H54 (cell line): ENCODE data around the gene NRXN2.

Experiments used
- DNase-seq: peaks from one replicate; pipeline ENCODE4 v3.0.0; 2011; ENCODE audit warnings: low spot score, mixed read lengths; ENCODE audit not compliant: insufficient read length
- FAIRE-seq: peaks from 3 replicates; lab custom pipeline; 2011; peaks lifted over from hg19 to GRCh38; lab: Jason Lieb, UNC
- POLR2A ChIP-seq: IDR thresholded peaks from 2 replicates; pipeline ENCODE4 v1.6.1; 2011; ENCODE audit warnings: low read depth, mild to moderate bottlenecking, low read length

NRXN2 gene

DNA sequence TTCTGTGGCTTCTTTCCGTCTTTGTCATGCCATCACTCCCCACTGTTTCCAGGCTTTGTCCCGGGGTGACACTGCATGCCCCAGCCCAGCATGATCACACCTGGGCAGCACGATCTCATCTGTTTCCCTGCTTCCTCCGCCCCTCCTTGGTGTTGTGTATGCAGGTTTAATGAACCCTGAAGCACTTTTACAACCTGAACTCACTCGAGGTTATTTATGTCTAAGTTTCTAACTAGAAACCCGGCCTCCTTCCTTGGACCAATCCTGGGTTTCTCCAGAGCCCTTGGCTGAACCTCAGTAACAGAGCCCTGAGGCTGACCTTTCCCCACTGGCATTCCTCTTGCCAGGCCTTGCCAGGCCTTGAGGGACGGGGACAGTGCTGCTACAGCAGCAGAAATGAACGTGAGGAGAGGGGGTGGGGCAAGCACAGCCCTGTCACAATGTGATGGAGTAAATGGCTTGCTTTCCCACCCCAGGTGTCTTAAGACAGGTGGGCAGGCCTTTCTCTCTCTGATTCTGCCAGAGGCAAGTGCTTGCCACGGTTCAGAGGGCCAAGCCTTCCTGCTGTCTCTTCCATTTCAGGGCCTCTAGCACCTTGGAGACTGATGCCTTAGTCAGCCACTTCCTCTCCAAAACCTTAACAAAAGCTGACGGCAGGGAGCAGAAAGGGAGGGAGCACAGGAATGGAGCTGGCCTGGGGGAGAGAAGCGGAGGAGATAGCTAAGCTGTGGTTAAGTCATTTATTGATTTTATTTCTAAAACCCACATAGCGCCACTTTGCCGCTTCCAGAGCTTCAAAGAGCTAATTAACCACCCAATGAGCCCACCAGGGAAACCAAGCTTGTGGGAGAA is 39.9 kb upstream of the NRXN2 start:
- FAIRE-seq (no peak), DNase-seq (no peak)
- TF ChIP-seq POLR2A: no peak

DNA sequence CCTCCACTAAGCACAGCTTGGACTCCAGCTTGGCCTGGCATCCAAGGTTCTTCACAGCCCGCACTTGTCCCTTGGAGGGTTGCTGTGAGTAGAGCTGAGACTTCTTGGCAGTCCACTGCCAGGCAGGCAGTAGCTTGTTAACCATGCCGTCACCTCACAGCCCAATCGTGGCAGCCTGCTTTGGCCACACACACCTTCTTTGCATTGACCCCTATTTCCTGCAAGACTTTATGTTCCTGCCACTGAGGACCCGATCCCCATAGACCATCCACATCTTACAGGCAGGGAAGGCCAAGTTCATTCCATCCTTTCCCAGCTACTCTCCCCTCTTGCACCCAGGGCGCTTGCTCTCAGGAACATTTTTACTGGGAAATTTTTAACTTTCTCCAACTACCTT is 39.3 kb upstream of the NRXN2 start:
- DNase-seq: no peak
- no peak for FAIRE-seq

DNA sequence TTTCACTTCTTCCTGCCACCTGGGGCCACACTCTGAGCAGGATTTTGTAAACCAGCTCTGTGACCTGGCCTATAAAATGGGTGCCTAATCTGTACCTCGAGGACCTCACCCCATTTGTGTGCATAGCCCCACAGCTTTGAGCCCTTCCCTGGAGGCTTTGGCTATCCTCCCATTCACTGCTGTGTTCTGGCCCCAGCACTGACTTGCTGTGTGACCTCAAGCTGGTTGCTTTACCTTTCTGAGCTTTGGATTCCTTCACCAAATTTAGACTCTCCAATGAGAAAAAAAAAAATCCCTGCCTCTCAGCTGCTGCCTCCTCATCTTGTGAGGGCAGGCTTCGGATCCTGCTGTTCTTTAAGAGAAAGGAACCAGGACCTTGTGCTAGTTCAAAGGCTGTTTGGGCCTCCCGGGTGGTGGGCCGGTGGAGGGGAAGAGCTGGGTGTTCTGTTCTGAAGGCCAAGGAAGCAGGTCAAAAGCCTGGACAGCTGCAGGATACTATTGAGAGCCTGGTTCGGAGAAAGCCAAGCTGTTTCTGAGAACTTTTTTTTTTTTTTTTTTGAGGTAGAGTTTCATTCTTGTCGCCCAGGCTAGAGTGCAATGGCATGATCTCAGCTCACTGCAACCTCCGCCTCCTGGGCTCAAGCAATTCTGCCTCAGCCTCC is 37.9 kb upstream of the NRXN2 start:
- DNase-seq (no peak), FAIRE-seq (no peak)
- no peak for TF ChIP-seq POLR2A

More for the DNA sequence above, 39.3 kb upstream of the NRXN2 start:
- no peak for TF ChIP-seq POLR2A

DNA sequence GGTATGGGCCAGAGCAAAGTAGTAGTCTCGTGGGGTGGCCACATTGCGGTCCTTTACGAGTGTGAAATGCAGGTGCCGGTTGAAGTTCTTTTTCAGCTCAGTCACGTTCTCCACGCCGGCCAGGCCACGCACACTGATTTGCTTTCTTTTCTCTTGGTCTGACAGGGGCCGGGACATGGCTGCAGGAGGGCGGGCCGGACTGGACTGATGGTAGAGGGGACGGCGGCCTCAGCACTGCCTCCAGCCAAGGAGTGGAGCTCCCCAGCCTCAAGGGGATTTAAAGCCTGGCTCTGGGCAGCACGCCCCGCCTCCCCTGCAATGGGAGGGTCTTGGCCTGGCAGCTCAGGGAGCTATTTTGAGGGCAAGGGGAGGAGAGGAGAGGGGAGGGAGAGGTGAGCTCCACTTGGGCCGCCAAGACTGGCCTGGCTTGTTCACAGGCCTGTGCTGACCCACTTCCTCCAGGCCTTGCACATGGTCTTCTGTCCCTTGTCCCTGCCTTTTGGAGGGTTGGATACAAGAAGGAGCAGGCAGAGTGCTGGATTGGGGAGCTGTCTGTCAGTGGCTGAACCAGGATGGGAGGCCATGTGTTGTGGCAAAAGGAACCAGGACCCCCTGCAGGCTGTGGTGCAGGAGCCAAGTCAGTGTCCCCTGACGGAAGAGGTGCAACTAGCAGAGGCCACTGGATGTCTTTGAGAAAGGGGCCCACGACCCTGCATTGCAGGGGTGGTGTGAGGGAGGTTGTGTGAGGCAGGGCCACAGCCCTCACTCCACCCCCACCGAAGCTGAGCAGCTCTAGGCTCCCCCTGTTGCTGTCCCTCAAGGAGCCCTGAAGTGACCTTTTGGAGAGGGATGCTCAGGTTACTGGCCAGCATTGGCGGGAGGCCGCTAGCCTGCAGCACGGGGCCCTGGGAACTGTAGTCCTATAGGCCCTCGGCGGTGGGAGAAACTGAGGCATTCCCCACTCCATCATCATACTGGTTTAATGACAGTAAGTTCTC is 37.0 kb upstream of the NRXN2 start, which contains the start of gene PYGM:
Gene PYGM (minus strand): TSS at position 253 of the 998 bp plus-strand sequence. CDS start 76 bp downstream, at position 177.
- DNase-seq (no peak), FAIRE-seq (no peak)

DNA sequence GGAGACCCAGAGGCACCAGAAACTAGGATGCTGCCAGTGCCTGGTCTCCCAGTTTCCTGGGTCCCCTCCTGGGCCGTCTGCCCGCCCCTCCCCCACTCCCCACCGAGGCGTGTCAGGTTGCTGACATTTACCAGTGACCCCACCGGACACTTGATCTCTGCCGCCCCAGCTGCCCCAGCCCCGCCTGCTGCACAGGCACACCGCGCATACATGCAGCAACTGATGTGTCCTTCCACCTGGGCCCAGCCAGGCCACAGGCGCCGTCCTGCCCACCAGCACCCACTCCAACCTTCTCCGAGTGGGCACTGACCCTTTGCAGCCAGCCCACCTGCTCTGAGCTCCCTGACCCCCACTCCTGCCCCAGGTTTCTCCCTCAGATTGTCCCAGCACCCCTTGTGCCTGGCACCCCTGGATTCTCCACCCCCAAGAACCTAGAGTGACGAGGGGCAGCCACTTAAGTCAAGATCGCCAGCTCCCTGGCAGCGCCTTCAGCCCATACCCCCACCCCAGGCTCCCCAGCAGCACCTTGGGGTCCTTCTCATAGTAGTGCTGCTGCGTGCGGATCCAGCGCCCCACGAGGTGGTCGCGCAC is 36.2 kb upstream of the NRXN2 start:
- DNase-seq (no peak), FAIRE-seq (no peak)
- TF ChIP-seq POLR2A: no peak

More for the DNA sequence above, 37.0 kb upstream of the NRXN2 start, which contains the start of gene PYGM:
- no peak for TF ChIP-seq POLR2A

DNA sequence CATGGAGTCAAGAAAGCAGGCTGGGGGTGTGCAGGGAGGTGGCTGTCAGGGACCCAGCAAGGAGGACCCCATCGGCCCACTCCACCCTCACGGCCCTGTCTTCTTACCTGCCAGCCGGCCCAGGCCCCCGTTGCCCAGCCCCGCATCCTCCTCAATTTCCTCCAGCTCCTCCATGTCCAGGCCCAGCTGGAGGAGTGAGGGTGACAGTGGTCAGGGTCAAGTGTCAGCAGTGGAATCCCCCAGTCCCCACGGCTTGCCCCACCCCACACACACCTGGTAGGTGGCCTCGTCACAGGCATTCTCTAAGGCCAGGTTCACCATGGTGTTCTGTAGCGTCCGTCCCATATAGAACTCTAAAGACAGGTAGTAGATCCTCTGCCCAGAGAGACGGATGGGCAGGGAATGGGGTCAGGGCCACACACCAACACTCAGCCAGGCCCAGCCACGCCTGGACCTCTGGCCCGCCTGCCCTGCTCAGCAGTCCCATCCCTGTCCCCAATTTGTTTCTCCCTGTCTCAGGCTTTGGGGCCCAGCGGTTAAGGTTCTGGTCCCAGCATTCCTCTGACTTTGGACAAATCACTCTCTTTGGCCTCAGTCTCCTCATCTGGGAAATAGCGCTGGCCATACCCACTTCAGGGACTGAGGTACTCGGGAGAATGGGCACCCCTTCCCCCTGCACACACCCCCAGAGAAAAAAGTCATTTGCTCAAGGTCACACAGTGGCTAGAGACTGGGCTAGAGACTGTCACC is 35.5 kb upstream of the NRXN2 start:
- FAIRE-seq (no peak), DNase-seq (no peak)
- TF ChIP-seq POLR2A: no peak

DNA sequence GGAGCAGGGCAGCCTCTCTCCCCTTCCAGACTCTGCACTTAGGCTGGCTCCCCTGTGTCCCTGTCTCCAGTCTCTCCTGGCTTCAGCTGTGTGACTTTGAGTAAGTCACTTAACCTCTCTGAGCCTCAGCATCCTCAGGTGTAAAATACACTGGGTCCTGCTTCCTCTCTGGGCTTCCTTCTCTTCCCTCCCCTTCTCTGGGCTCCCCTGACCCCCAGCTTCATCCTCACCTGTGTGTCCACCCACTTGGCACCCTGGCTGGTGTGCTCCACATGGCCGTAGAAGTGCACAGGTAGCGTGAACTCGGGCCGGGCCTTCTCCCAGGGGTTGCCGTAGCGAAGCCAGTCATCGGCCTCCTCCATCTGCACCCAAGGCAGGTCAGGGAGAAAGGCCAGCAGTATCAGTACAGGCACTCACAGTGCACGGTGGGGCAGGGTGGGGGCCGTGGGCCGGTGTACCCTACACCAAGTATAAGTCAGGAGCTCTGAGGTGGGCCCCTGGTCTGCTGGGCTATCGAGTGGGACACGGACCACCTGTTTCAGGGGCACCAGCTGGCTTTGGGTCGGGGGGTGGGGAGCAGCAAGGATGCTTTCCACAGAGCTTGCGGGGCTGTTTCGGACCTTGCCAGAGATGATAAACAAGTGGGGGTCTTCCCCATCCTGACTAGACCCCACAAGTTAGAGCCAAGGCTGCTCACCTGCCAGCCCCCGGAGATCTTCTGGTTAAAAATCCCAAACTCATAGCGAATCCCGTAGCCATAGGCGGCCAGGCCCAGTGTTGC is 34.7 kb upstream of the NRXN2 start:
- TF ChIP-seq POLR2A: no peak
- FAIRE-seq: no peak
- DNase-seq: no peak

DNA sequence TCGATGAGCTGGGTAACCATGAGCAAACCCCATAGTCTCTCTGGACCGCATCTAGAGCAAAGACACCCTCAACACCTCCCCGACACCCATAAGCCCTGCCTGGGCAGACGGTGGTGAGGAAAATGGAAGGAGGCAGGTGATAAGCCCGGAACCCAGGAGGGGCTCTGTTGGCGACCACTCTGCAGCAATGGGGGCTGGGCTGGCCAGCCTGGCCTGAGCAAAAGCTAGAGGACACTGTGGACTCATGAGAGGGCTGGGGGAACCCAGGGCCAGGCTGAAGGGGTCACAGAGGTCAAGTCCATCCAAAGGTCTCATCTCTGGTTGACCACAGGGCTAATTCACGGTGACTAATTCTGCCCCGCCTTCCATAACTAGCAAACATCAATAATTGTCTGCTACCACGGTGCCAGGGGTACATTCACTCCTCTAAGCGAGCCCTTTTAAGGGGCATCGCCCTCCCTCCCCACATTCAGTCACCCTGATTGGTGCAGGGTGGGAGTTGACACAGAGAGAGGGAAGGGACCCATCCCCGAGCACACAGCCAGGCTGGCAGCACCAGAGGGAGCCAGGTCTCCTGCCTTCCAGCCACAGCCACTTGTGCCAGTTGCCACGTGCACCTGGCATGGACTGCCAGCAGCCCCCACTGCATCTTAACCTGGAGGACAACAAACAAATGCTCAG is 32.8 kb upstream of the NRXN2 start:
- no peak for TF ChIP-seq POLR2A
- FAIRE-seq (no peak), DNase-seq (no peak)

DNA sequence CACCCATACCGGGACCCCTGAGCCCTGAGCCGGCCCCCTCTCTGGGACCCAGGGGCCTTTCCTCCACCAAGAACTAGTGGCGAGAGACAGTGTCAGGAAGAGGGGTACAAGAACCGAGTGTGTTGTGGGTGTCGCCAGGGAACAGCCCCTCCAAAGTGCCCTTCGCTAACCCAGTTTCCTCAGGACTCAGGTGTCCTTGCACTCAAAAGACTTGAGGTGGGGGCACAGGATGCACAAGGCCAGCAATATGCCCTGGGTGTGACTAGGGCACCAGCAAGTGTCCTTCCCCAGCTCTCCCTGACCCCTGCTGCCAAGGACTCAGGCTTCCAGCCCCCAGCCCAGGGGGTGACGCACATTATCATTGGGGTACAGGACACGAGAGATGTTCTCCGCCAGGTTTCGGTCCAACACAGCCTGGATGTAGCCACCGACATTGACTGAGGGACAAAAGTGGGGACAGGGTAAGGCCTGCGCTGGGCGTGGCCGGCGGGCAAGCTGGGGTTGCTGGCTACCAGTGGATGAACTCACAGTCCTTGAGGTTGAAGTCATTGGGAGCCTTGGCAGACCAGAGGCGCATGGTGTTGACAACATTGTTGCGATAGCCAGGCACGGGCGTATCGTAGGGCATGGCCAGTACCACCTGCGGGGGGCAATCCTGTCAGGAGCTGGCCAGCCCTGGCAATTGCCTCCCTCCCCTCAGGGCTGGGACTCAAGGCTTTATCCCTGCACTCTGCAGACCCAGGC is 32.1 kb upstream of the NRXN2 start:
- no peak for DNase-seq

DNA sequence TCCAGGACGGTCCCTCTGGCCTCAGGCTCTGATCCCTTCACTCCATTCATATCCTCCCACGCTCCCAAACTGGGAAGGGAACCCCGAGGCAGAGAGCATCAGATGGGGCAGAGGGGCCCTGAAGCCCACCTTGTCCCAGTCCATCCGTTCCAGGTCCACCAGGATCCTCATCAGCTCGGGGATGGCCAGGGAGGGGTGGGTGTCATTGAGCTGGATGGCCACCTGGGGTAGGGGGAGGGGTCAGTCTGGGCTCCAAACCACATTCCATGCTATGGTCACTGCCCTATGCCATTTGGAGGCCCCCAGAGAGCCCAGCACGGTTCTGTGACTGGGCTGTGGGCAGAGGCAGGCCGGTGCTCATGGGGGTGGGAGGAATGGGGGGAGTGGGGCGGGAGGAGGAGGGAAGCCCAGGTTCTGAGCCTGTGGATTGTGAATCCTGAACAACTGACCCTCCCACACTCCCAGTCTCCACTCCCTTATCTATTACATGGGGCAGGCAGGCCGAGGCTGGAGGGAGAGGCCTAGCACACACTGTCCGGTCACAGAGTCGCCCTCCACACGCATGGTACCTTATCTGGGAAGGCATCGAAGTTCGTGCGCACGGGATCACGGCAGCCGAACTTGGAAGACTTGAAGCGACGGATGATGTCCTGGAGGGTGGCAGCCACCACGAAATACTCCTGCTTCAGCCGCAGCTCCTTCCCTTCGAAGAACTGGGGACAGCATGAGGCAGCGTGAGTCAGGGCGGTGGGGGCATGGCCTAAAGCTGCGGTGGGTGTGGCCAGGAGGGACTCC is 31.3 kb upstream of the NRXN2 start:
- DNase-seq: no peak
- FAIRE-seq: no peak
- no peak for TF ChIP-seq POLR2A

More for the DNA sequence above, 32.1 kb upstream of the NRXN2 start:
- FAIRE-seq: no peak
- no peak for TF ChIP-seq POLR2A
